Measurements from ENCODE around the gene LARP1B. TPM values are rescaled to one million over a fixed set of nuclear protein-coding genes. Genes with fewer than 3 reads are reported as not detected.

The LARP1B gene
- total RNA-seq, 1 experiment from 2014 or later, result 31.1 TPM

GRCh38 chr4:128176643-128177042 is 115.5 kb downstream of the LARP1B start:
- H4K20me1 ChIP-seq (ENCODE audit: insufficient read depth), result no peaks in the 10 kb centered on the region
- no peaks in the 10 kb centered on the region for H3K79me2 ChIP-seq (ENCODE audit: insufficient read depth, low read length)
- POLR2A ChIA-PET, result no interaction called here
- no peak overlapping the region for H3K4me2 ChIP-seq (ENCODE audit: low read length)
- no peaks in the 10 kb centered on the region for H3K27me3 ChIP-seq (ENCODE audit: insufficient read depth, low read length)
- no peak for ATAC-seq
- no peak for DNase-seq (ENCODE audit: low read depth, low spot score)
- no peak overlapping the region for H2AFZ ChIP-seq (ENCODE audit: low read depth, low read length, poor library complexity, severe bottlenecking)
- TF ChIP-seq ATF3 (IDR thresholded peaks at IDR 0.05) (no peak), TCF7L2 (IDR thresholded peaks at IDR 0.05; ENCODE audit: borderline replicate concordance, extremely low read depth, insufficient read depth, insufficient read length) (no peak), EZH2 (IDR thresholded peaks at IDR 0.05) (no peak), JUND (IDR thresholded peaks at IDR 0.05) (no peak), ZNF274 (IDR thresholded peaks at IDR 0.05; ENCODE audit: low read depth, low read length) (no peak), POLR2AphosphoS5 (IDR thresholded peaks at IDR 0.05; ENCODE audit: low read depth, low read length) (no peak), SP1 (IDR thresholded peaks at IDR 0.05; ENCODE audit: low read depth) (no peak), EZH2phosphoT487 (IDR thresholded peaks at IDR 0.05; ENCODE audit: borderline replicate concordance) (no peak), ELF1 (IDR thresholded peaks at IDR 0.05; ENCODE audit: borderline replicate concordance, low read depth) (no peak), SIN3A (IDR thresholded peaks at IDR 0.05; ENCODE audit: low read depth) (no peak), YY1 (IDR thresholded peaks at IDR 0.05; ENCODE audit: extremely low read depth, insufficient replicate concordance, low read depth, low read length) (no peak), RAD21 (IDR thresholded peaks at IDR 0.05; ENCODE audit: low read depth) (no peak), CBX3 (IDR thresholded peaks at IDR 0.05; ENCODE audit: low read depth) (no peak), EGR1 (IDR thresholded peaks at IDR 0.05; ENCODE audit: low read depth) (no peak), REST (IDR thresholded peaks at IDR 0.05; ENCODE audit: low read depth) (no peak)
- intact Hi-C loops (cut with micrococcal nuclease), result no loop called here
- BruUV-seq (replicated peaks), result no TSS peak
- no peaks in the 10 kb centered on the region for H3K9me3 ChIP-seq (ENCODE audit: control insufficient read depth in 1 of 2, insufficient read depth in 1 of 2, low read depth in 1 of 2, low read length in 2 of 2)
- no peak overlapping the region for H3K27ac ChIP-seq (ENCODE audit: low read depth, low read length)
- H3K9ac ChIP-seq (ENCODE audit: low read length), result no peak overlapping the region
- CTCF ChIA-PET, result no interaction called here
- no peaks in the 10 kb centered on the region for H3K9me2 ChIP-seq (ENCODE audit: insufficient read depth)
- H3K4me1 ChIP-seq (ENCODE audit: control insufficient read depth in 1 of 2, insufficient read depth in 2 of 2, low read length in 2 of 2), result no peaks in the 10 kb centered on the region
- H3K36me3 ChIP-seq (ENCODE audit: control insufficient read depth in 1 of 2, insufficient read depth in 2 of 2, low read length in 2 of 2), result no peaks in the 10 kb centered on the region
- RAD21 ChIA-PET (ENCODE audit: low non-redundant PET in 1 of 2, low total read pairs in 2 of 2, uncharacterized antibody in 2 of 2, unreplicated experiment in 2 of 2), result no interaction called here
- H3K4me3 ChIP-seq (replicated peaks in 1 of 2; ENCODE audit: low read depth in 1 of 2, low read length in 2 of 2), result no peak overlapping the region
